Adrenal gland (tissue), 12 donors: Measurements from ENCODE around the gene BABAM2. TPM values are rescaled to one million over a fixed set of nuclear protein-coding genes. Genes with fewer than 3 reads are reported as not detected.

Experiments used
- DNase-seq, 7 donors: peaks; one replicate each; pipeline ENCODE4 v3.0.0-alpha.2; 2019 to 2020
- H3K27ac ChIP-seq, 5 donors: fragments of 200-600 bp; sonication (generic) in 4 of 5; 1 replicate in 3 of 5; 2 replicates in 2 of 5; pipeline versions ENCODE4 v1.5.1 to v1.8.0; 2016 to 2020; ENCODE audit warnings: mild to moderate bottlenecking in 1 of 5
- H3K27me3 ChIP-seq: fragments of 200-600 bp; 2 replicates; pipeline ENCODE4 v1.8.0; 2021
- H3K36me3 ChIP-seq, 2 donors: fragments of 200-600 bp; replicated peaks in 1 of 2; 1 replicate in 1 of 2; 2 replicates in 1 of 2; pipeline versions ENCODE4 v1.5.1 to v1.8.0; 2018 to 2022
- H3K4me1 ChIP-seq, 2 donors: fragments of 200-600 bp; replicated peaks in 1 of 2; 1 replicate in 1 of 2; 2 replicates in 1 of 2; pipeline versions ENCODE4 v1.5.1 to v1.8.0; 2018 to 2021
- H3K4me3 ChIP-seq, 4 donors: fragments of 200-600 bp; sonication (generic) in 3 of 4; one replicate each; pipeline ENCODE4 v1.5.1; 2016 to 2018
- H3K9me3 ChIP-seq, 3 donors: fragments of 200-600 bp; sonication (generic) in 1 of 3; replicated peaks in 1 of 3; 1 replicate in 2 of 3; 2 replicates in 1 of 3; pipeline versions ENCODE4 v1.5.1 to v1.8.0; 2016 to 2021
- POLR2A ChIP-seq, 2 donors: fragments of 450-650 bp; IDR thresholded peaks; one replicate each; pipeline ENCODE4 v1.6.1; 2017; ENCODE audit warnings: antibody characterized with exemption in 2 of 2, mild to moderate bottlenecking in 2 of 2, moderate library complexity in 1 of 2
- WGBS, 4 donors: extraction: QIAGEN DNeasy Blood & Tissue Kit in 2 of 4; methylation state at CpG; one replicate each; pipeline versions ENCODE4 v1.1.5 to v1.1.7; 2013 to 2017; 5-methylcytosine and 5-hydroxymethylcytosine counted together
- intact Hi-C, 2 donors: fragments of 100-400 bp; cut with DNase I; formaldehyde crosslinking; loops; one replicate each; pipeline versions ENCODE4 v1.14.1 to v1.15.0; 2022 to 2023
- polyA plus RNA-seq, 3 donors: library from polyadenylated mRNA; stranded (reverse); fragments of 200-250 nt in 2 of 3; fragments of 350-450 nt in 1 of 3; fragmentation: Illumina TruSeq in 1 of 3; extraction: RNeasy Lipid Tissue Mini Kit (QIAGEN cat#74804) in 1 of 3; gene quantifications; one replicate each; pipeline ENCODE4 v1.2.3, GENCODE V29; 2013 to 2014
- total RNA-seq, 9 donors: library from RNA; depleted of rRNA in 4 of 9; stranded (reverse); fragments of >200 nt in 4 of 9; fragments of 120-200 nt in 1 of 9; fragmentation: NEBNext Ultra II Directional in 1 of 9; extraction: Animal tissue kit (Norgen Biotek cat#: 25700) in 1 of 9; gene quantifications; one replicate each; pipeline versions ENCODE4 v1.1.0 to v1.2.4, GENCODE V29; 2013 to 2023
- TF ChIP-seq, protein P1 (sequence below), 6 experiments: fragments of 450-650 bp in 4 of 6; fragments of 200-600 bp in 2 of 6; sonication (generic) in 1 of 6; IDR thresholded peaks; 1 replicate in 5 of 6; 2 replicates in 1 of 6; pipeline versions ENCODE4 v1.5.1 to v1.8.0; 2016 to 2021; ENCODE audit warnings: antibody characterized with exemption in 6 of 6, mild to moderate bottlenecking in 2 of 6, moderate library complexity in 1 of 6
- donor health status: healthy with polysubstance abuse.
- donor health status: Bipolar disorder and iron deficiency.
- donor health status: DM: yes; HTN: yes; CAD: no.
- donor health status: DM: no; HTN: no; CAD: no.
- donor health status: DM: no; HTN: no; CAD: no.
- donor health status: DM: yes; HTN: yes; CAD: no.

The BABAM2 gene
- total and polyA plus RNA-seq, 12 donors: 88.2 to 925 (median 357) TPM

DNA sequence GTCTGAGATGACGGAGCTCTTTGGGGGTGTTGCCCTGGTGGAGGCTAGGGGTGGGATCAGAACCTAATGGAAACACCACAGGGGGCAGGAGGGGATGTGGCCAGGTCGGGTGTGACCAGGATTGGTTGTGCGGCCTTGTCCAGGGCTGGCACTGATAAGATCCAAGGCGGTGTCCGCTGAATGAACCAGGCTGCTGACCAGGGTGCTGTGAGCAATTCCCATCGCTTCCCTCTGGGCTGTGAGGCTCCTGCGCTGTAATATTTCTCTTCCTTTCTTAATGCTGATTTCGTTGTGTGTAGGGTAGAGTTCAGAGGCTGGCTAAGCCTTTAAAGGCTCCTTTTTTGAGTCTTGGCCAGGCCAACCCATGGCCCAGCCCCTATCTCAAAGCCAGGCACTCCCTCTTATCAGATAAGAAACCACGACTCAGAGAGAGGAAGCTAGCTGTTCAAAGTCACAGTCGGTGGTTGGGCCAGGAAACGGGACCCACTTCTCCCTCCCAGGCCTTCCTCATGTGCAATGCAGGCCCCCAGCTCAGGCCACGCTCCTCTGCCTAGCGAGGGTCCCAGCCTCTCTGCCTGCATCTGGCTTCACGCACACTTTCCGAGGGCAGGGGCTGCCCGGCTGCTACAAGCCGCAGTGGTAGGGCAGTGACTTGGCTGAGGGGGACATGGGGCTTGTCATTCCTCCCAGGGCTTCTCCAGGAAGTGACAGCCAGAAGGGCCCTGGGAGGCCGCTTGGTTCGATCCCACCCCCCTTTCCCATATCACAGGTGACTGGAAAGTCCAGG lies 476.2 kb downstream of the BABAM2 start:
- peaks cover 12 to 14% of the 10 kb centered on the region in 2 donors for H3K4me1 ChIP-seq
- DNase-seq: peak in 6 of 7 donors; percentile 71 to 84 (median 80)
- intact Hi-C loops: no loop called here
- WGBS, 4 donors: 27 to 42% (median 32%) methylated on average over 13 to 19 of the region's 19 CpGs
- no peaks in the 10 kb centered on the region for H3K36me3 ChIP-seq
- no peaks in the 10 kb centered on the region for H3K9me3 ChIP-seq
- H3K27ac ChIP-seq: peak overlapping the region in 3 of 5 donors; percentile 26 to 64 (median 56)
- no peak overlapping the region for H3K4me3 ChIP-seq
- no peaks in the 10 kb centered on the region for H3K27me3 ChIP-seq
- no peak for TF ChIP-seq POLR2A (IDR thresholded peaks at IDR 0.05)
- TF ChIP-seq, protein P1, sequence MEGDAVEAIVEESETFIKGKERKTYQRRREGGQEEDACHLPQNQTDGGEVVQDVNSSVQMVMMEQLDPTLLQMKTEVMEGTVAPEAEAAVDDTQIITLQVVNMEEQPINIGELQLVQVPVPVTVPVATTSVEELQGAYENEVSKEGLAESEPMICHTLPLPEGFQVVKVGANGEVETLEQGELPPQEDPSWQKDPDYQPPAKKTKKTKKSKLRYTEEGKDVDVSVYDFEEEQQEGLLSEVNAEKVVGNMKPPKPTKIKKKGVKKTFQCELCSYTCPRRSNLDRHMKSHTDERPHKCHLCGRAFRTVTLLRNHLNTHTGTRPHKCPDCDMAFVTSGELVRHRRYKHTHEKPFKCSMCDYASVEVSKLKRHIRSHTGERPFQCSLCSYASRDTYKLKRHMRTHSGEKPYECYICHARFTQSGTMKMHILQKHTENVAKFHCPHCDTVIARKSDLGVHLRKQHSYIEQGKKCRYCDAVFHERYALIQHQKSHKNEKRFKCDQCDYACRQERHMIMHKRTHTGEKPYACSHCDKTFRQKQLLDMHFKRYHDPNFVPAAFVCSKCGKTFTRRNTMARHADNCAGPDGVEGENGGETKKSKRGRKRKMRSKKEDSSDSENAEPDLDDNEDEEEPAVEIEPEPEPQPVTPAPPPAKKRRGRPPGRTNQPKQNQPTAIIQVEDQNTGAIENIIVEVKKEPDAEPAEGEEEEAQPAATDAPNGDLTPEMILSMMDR (IDR thresholded peaks at IDR 0.05): no peak

DNA sequence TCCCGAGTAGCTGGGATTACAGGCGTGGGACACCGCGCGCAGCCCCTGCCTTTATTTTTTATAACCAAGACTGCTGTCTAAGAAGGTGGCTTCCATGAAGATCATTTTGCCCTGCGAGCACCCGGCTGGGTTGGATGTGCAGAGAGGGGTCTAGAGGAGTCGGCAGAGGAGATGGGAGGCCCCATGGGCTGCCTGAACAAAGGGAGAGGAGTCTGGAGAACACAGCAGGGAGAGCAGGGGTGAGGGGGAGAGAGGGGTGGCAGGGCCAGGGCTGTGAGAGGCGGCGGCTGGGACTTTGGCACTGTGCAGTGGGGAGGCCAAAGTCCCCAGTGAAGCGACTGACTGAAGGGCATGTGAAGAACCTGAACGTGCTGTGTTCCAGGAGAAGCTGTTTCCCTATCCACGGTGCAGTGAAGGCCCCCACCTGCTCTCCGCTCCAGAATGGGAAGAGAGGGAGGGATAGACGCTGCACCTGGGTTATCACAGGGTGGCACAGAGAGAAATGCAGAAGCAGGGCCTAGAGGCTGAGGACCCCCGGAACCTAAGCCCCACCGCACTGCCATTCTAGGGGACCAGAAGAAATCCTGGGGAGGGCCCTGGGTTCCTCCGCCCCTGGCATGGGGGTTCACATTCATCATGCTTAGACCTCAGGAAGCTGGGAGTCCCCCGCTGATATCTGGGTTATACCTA lies 477.3 kb downstream of the BABAM2 start:
- TF ChIP-seq POLR2A (IDR thresholded peaks at IDR 0.05): no peak
- TF ChIP-seq, protein P1 (IDR thresholded peaks at IDR 0.05): no peak
- intact Hi-C loops: no loop called here
- no peak overlapping the region for H3K27ac ChIP-seq
- DNase-seq: no peak
- H3K27me3 ChIP-seq: no peaks in the 10 kb centered on the region
- H3K36me3 ChIP-seq: no peaks in the 10 kb centered on the region
- no peak overlapping the region for H3K4me3 ChIP-seq
- no peaks in the 10 kb centered on the region for H3K9me3 ChIP-seq
- 85 to 88% (median 86%) methylated on average over 18 to 19 of the region's 19 CpGs for WGBS, 4 donors
- H3K4me1 ChIP-seq: peaks cover 11 to 12% of the 10 kb centered on the region in 2 donors

DNA sequence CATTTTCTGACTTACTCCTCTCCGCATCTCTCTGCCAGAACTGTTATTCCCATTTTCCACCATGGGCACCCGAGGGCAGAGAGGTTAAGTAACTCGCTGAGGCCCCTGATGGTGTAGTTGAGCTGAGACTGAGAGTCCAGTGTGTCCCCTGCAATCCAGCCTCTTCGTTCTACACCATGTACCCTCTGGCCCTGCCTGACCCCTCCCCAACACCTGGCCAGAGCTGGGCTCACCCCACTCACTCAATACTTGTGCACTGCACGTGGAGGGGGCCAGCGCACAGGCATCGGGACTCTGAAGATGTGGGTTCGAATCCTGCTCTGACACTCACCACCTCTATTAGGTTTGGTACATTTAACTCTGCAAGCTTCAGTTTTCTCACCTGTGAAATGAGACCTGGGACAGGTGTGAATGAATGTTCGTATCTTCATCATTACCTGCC lies 477.8 kb downstream of the BABAM2 start:
- Histone ChIP-seq H3K4me3 (no peak overlapping the region), H3K27me3 (no peaks in the 10 kb centered on the region), H3K9me3 (no peaks in the 10 kb centered on the region), H3K36me3 (no peaks in the 10 kb centered on the region), H3K4me1 (peaks cover 11 to 12% of the 10 kb centered on the region in 2 donors), H3K27ac (no peak overlapping the region)
- 83 to 95% (median 90%) methylated on average over 9 of the region's 9 CpGs for WGBS, 4 donors
- DNase-seq: no peak
- TF ChIP-seq, protein P1 (IDR thresholded peaks at IDR 0.05): no peak
- no peak for TF ChIP-seq POLR2A (IDR thresholded peaks at IDR 0.05)
- intact Hi-C loops: no loop called here

DNA sequence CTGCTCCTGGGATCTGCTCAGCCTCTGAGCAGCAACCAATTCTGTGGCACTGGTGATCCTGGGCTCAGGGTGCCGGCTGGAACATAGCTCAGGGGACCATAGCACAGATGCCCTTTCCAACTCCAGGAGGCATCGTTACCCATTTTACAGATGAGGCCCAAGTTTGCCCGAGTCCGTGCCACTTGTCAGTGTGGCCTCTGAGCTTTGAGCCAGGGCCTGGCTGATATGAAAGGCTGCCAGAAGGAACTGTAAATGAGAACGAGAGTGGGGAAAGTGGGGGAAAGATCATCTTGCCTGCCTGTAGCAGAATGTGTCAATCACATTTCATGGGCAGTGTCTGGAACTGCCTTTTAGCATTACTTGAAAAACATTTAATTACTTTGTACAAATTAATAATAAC lies 478.8 kb downstream of the BABAM2 start:
- H3K27me3 ChIP-seq: no peaks in the 10 kb centered on the region
- TF ChIP-seq, protein P1 (IDR thresholded peaks at IDR 0.05): no peak
- no peak for TF ChIP-seq POLR2A (IDR thresholded peaks at IDR 0.05)
- H3K4me3 ChIP-seq: no peak overlapping the region
- DNase-seq: no peak
- H3K4me1 ChIP-seq: peaks cover 11 to 12% of the 10 kb centered on the region in 2 donors
- 71 to 76% (median 74%) methylated on average over 5 of the region's 5 CpGs for WGBS, 4 donors
- intact Hi-C loops: no loop called here
- no peaks in the 10 kb centered on the region for H3K36me3 ChIP-seq
- no peaks in the 10 kb centered on the region for H3K9me3 ChIP-seq
- no peak overlapping the region for H3K27ac ChIP-seq
